Esophagus muscularis mucosa (tissue), 3 donors: ENCODE results near the gene OVCA2.

Source experiments
- CTCF ChIP-seq, 3 experiments: fragments of 200-600 bp in 2 of 3; fragments of 450-650 bp in 1 of 3; sonication (generic) in 2 of 3; IDR thresholded peaks; one replicate each; pipeline ENCODE4 v1.5.1; 2017 to 2019; ENCODE audit warnings: antibody characterized with exemption in 3 of 3, mild to moderate bottlenecking in 2 of 3, moderate library complexity in 1 of 3
- POLR2A ChIP-seq: fragments of 450-650 bp; IDR thresholded peaks from one replicate; pipeline ENCODE4 v1.6.1; 2017; ENCODE audit warnings: antibody characterized with exemption, moderate library complexity, mild to moderate bottlenecking, low read depth
- POLR2AphosphoS5 ChIP-seq, 2 donors: sonication (generic); formaldehyde crosslinking; IDR thresholded peaks; one replicate each; pipeline ENCODE4 v1.6.1; 2017; ENCODE audit warnings: antibody characterized with exemption in 2 of 2

- TF ChIP-seq POLR2A, result no peak
- no peak for TF ChIP-seq CTCF (IDR thresholded peaks at IDR 0.05)
- TF ChIP-seq POLR2AphosphoS5 (IDR thresholded peaks at IDR 0.05), result no peak
Measured at GRCh38 chr17:2011411-2012371, 30.1 kb upstream of the OVCA2 start.
